Skin epidermis (tissue), 12 donors: ENCODE results near the gene VGLL3.

ENCODE experiments used
- H3K27ac ChIP-seq, 21 experiments: fragments of 200-600 bp; sonication (generic) in 11 of 21; one replicate each; pipeline ENCODE4 v1.5.0; 2020; ENCODE audit warnings: mild to moderate bottlenecking in 3 of 21, inconsistent platforms in 2 of 21, moderate library complexity in 2 of 21
- H3K4me3 ChIP-seq, 7 experiments: fragments of 200-600 bp; sonication (generic) in 2 of 7; one replicate each; pipeline ENCODE4 v1.5.0; 2020; ENCODE audit warnings: inconsistent platforms in 2 of 7, mild to moderate bottlenecking in 2 of 7, moderate library complexity in 1 of 7

The VGLL3 gene

DNA sequence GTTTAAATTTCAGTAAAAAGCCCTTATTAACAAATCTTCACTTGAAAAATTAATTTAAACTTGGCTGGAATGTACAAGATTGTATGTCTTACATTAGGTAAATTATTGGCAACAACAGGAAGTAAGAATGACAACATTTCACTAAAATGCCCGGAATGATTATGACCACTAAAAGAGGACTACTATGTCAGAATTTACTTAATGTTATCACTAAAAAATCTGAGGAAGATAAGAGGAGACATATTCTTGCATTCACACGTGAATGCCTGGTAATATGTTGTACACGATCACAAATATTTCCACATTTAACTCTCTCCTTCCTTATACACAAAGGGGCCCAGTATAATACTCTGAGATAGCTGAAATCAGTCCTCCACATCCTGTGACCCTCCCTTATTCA, 29.7 kb downstream of the VGLL3 start:
- Histone ChIP-seq H3K27ac (no peak overlapping the region), H3K4me3 (no peak overlapping the region)

DNA sequence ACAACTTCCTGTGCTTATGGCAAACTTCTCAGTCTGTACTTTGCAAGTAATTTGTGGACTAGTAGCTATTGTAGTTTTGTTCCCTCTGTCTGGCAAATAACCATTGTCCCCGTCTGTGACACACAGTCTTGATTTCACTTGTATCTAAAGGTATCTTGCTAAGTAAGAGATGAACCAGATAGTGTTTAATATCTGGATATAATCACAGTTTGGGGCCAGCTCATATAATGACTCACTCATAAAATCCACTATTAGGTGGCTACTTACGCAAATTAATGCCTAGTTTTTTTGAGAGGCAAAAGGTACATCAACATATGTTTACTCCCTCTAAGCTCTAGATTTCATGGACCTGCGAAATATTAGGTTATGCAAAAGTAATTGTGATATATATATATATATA, 30.4 kb downstream of the VGLL3 start:
- H3K4me3 ChIP-seq: no peak overlapping the region

GRCh38 chr3:86958534-86958933, 32.4 kb downstream of the VGLL3 start:
- Histone ChIP-seq H3K27ac (no peak overlapping the region), H3K4me3 (no peak overlapping the region)

More for the DNA sequence above, 30.4 kb downstream of the VGLL3 start:
- no peak overlapping the region for H3K27ac ChIP-seq

DNA sequence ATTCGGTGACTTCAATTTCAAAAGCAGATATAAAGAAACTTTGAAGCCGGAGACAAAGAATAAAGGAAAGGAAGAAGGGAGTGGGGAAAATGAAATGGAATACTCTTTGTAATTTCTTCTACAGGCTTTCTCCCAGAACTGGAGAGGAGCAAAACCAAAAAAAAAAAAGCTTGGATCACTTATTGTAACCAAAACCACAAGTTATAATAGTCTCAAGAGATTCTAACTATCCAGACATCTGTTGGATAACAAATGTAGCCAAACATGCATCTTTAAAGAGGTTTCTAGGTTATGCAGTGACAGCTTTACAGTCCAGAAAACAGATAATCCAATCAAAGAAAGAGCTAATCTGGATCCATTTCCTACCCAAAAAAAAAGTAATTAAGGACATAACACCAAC, 36.2 kb downstream of the VGLL3 start:
- Histone ChIP-seq H3K27ac (peak overlapping the region in 2 of 21 experiments; percentile 30 to 46), H3K4me3 (no peak overlapping the region)

GRCh38 chr3:86954226-86954625, 36.7 kb downstream of the VGLL3 start:
- Histone ChIP-seq H3K27ac (peak overlapping the region in 3 of 21 experiments; percentile 7 to 46 (median 30)), H3K4me3 (no peak overlapping the region)

- Histone ChIP-seq H3K4me3 (no peak overlapping the region), H3K27ac (peak overlapping the region in 1 of 21 experiments; percentile 10)
Measured at GRCh38 chr3:86951322-86951721, 39.6 kb downstream of the VGLL3 start.

DNA sequence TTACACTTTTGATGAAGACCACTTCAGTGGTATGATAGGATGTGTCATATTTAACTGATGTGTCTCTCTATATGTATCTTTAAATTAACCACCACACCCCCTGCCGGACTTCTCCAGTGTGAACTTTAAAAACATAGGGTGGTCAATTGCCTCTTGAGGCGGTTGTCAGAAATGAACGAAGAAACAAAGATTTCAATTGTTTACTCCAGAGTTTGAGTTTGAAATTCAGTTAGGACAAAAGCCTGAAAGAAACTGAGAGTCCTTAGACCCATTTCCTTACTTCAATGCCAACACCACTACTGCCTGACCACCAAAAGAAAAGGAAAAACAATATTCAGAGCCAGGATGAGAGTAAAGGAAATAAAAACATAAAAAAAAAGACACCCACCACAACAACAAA, 40.2 kb downstream of the VGLL3 start:
- H3K4me3 ChIP-seq: no peak overlapping the region
- peak overlapping the region in 1 of 21 experiments; percentile 4 for H3K27ac ChIP-seq

- Histone ChIP-seq H3K4me3 (no peak overlapping the region), H3K27ac (peak overlapping the region in 5 of 21 experiments; percentile 4 to 44 (median 33))
Measured at GRCh38 chr3:86949850-86950249, 41.1 kb downstream of the VGLL3 start.

GRCh38 chr3:86948822-86949221, 42.1 kb downstream of the VGLL3 start:
- H3K27ac ChIP-seq: no peak overlapping the region

DNA sequence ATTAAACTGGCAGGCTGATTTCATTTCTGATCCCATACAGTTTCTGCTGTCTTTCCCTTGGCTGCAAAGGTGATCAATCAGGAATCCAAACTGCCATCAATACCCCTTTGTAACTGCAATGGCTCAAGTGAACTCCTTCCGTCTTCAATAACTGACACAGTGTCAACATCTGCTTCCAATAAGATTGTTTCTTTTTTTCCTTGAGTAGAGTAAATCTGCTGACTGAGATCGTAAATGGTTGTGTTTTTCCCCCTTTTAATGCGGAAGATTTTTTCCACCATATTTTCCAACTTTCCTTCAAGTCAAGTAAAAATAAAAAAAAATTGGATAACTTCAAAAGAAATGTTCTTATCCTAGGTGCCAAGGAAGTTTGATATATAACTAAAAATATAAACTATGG, 48.7 kb downstream of the VGLL3 start:
- no peak overlapping the region for H3K4me3 ChIP-seq
- peak overlapping the region in 2 of 21 experiments; percentile 15 to 34 for H3K27ac ChIP-seq

More at GRCh38 chr3:86948822-86949221, 42.1 kb downstream of the VGLL3 start:
- no peak overlapping the region for H3K4me3 ChIP-seq

GRCh38 chr3:86938416-86939105, 52.4 kb downstream of the VGLL3 start:
- peak overlapping the region in 9 of 21 experiments; percentile 3 to 77 (median 52) for H3K27ac ChIP-seq
- no peak overlapping the region for H3K4me3 ChIP-seq

GRCh38 chr3:86937306-86937791, 53.6 kb downstream of the VGLL3 start:
- H3K27ac ChIP-seq: peak overlapping the region in 5 of 21 experiments; percentile 44 to 67 (median 52)
- no peak overlapping the region for H3K4me3 ChIP-seq

DNA sequence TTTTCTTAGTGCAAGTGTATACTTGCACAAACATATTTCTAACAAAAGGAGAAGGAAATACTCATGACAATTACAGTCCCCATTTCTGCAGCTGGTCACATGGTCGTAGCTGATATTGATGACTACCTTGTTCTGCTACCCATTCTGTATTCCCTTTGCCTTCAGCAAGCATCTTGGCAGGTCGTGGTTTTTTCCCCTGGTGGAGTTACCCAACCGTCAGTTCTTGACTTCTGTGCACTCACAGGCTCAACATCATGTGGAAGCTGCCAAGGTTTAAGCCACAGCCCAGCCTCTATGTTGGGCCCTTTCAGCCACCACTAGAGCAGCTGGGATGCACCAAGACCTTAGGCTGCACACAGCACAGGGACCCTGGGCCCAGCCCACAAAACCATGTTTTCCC, 56.1 kb downstream of the VGLL3 start:
- Histone ChIP-seq H3K27ac (no peak overlapping the region), H3K4me3 (no peak overlapping the region)

DNA sequence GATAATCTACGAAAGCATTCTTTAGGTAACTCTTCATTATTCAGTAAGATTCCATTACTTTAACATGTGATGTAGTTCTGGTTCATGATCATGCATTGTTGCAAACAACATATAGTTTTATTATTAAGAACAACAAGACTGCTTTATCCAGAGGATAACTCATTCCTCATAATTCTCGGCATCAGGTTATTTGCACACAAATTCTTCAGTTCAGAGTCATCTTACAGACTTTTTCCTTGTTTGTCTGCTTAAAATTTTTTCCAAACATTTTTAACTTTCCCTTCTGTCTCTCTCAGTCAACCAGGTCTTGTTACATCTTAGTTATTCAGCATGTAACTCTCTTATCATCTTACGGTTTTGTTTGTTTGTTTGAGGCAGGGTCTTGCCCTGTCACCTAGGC, 60.1 kb downstream of the VGLL3 start:
- Histone ChIP-seq H3K27ac (no peak overlapping the region), H3K4me3 (no peak overlapping the region)

- H3K4me3 ChIP-seq: no peak overlapping the region
- no peak overlapping the region for H3K27ac ChIP-seq
Measured at GRCh38 chr3:86930181-86930580, 60.8 kb downstream of the VGLL3 start.

DNA sequence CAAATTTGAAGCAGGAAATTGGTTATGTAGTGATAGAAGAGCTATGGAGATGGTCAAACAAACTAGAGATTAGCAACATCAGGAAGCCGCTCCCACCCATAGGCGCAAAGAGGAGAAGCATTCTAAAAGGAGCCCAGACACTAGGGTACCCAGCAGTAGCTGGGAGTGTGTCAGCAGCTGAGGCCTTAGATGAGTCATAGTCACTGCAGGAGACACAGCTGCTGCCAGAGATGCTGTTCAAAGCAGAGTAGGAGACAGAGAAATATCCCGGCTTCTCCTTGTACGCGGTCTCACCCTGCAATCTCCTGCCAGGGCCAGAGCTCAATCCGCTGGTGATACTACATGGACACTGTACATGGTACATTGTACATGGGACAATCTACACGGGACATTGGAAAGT, 61.9 kb downstream of the VGLL3 start:
- H3K4me3 ChIP-seq: no peak overlapping the region
- H3K27ac ChIP-seq: peak overlapping the region in 1 of 21 experiments; percentile 31

GRCh38 chr3:86923071-86923491, 67.9 kb downstream of the VGLL3 start:
- no peak overlapping the region for H3K4me3 ChIP-seq
- H3K27ac ChIP-seq: peak overlapping the region in 9 of 21 experiments; percentile 11 to 67 (median 37)

GRCh38 chr3:86921971-86922680, 68.8 kb downstream of the VGLL3 start:
- Histone ChIP-seq H3K27ac (peak overlapping the region in 9 of 21 experiments; percentile 11 to 67 (median 35)), H3K4me3 (no peak overlapping the region)

- Histone ChIP-seq H3K27ac (no peak overlapping the region), H3K4me3 (no peak overlapping the region)
Measured at GRCh38 chr3:86914670-86915069, 76.3 kb downstream of the VGLL3 start.

DNA sequence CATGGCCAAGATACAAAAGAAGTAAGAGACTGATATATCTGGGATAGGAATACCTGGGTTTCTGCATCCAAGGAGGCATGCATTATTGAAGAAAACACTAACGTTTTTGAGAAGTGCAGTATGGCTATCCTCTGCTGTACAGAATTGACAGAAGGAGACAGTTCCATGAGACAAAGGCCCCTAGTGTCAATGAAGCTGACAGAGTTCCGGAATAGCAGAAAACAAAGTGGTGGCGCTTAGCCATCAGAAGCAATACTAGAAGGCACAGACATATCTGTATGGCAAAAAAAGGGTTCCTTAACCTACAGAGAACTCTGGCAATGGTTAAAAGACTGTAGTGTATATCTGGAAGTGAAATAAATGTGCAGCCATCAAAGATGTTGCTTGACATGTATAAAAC, 77.8 kb downstream of the VGLL3 start:
- no peak overlapping the region for H3K27ac ChIP-seq
- no peak overlapping the region for H3K4me3 ChIP-seq

- Histone ChIP-seq H3K27ac (no peak overlapping the region), H3K4me3 (no peak overlapping the region)
Measured at GRCh38 chr3:86895202-86895601, 95.7 kb downstream of the VGLL3 start.
